LNCaP clone FGC (cell line): ENCODE results near the gene CSNK1A1.

ENCODE experiments used
- DNase-seq: peaks from one replicate; pipeline ENCODE4 v3.0.0-alpha.2; 2011; ENCODE audit warnings: low read depth
- H3K4me3 ChIP-seq: 2 replicates; pipeline ENCODE4 v1.5.1; 2011; ENCODE audit warnings: mild to moderate bottlenecking, low read depth, low read length, control low read depth
- TF ChIP-seq, protein P1 (sequence below): IDR thresholded peaks from 2 replicates; pipeline ENCODE4 v1.5.1; 2012; ENCODE audit warnings: mild to moderate bottlenecking; ENCODE audit not compliant: control insufficient read depth, insufficient read depth; ENCODE audit errors: extremely low read depth

Gene CSNK1A1

DNA sequence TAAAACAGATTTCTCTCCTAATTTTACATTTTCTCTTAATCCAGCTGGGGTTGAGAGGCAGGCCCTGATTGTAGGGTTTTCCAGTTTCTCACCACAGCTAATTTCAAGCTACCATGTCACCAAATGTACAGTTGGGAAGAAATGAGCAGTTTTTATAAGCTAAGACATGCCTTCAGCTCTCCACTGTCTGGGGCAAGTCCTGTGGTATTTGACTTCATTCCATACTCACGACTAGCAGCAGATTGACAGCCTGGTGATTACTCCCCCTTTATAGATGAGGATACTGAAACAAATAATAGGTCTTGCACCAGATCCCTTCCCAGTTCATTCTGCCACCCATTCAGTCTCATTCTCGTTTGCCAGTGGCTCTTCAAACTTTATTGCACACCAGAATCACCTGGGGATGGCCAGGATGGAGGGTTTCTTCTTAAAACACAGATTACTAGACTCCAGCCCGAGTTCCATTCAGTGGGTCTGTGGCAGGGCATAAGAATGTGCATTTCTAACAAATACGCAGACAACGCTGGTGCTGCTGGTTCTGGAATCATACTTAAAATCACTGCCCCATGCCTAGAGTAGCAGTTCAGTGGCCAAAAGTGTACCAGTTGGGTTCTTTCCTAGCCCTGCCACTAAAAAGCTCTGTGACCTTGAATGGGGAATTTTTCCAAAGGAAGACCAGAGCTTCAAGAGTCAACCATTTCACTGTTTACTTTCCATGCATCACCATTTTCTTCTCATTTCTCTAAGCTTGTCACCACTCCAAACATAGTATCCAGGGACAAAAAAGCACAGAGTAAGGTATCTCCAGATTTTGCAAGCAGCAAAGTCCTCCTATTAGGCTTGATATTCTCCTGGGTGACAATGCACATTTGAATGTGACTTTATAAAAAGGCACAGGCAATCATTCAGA is 64.3 kb downstream of the CSNK1A1 start:
- H3K4me3 ChIP-seq = no peak overlapping the region
- DNase-seq = no peak
- TF ChIP-seq, protein P1, sequence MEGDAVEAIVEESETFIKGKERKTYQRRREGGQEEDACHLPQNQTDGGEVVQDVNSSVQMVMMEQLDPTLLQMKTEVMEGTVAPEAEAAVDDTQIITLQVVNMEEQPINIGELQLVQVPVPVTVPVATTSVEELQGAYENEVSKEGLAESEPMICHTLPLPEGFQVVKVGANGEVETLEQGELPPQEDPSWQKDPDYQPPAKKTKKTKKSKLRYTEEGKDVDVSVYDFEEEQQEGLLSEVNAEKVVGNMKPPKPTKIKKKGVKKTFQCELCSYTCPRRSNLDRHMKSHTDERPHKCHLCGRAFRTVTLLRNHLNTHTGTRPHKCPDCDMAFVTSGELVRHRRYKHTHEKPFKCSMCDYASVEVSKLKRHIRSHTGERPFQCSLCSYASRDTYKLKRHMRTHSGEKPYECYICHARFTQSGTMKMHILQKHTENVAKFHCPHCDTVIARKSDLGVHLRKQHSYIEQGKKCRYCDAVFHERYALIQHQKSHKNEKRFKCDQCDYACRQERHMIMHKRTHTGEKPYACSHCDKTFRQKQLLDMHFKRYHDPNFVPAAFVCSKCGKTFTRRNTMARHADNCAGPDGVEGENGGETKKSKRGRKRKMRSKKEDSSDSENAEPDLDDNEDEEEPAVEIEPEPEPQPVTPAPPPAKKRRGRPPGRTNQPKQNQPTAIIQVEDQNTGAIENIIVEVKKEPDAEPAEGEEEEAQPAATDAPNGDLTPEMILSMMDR = no peak

GRCh38 chr5:149485655-149486615 is 65.3 kb downstream of the CSNK1A1 start:
- peak; percentile 99 for DNase-seq
- TF ChIP-seq, protein P1 = no peak
- no peak overlapping the region for H3K4me3 ChIP-seq

GRCh38 chr5:149481485-149481884 is 69.8 kb downstream of the CSNK1A1 start:
- TF ChIP-seq, protein P1 = no peak
- DNase-seq = no peak
- no peak overlapping the region for H3K4me3 ChIP-seq

GRCh38 chr5:149478761-149479160 is 72.5 kb downstream of the CSNK1A1 start:
- TF ChIP-seq, protein P1 = no peak
- H3K4me3 ChIP-seq = no peak overlapping the region
- DNase-seq = no peak

- H3K4me3 ChIP-seq = no peak overlapping the region
- DNase-seq = no peak
- TF ChIP-seq, protein P1 = no peak
Observed at GRCh38 chr5:149475777-149476176, 75.5 kb downstream of the CSNK1A1 start.

- no peak overlapping the region for H3K4me3 ChIP-seq
- peak; percentile 30 for DNase-seq
Observed at GRCh38 chr5:149474198-149474597, 77.0 kb downstream of the CSNK1A1 start.

More at GRCh38 chr5:149474198-149474597, 77.0 kb downstream of the CSNK1A1 start:
- TF ChIP-seq, protein P1 = no peak
